Stimulated activated CD4-positive, alpha-beta T cell treated with anti-CD3 and anti-CD28 coated beads, Interleukin-1b, Interleukin-23, amount 100 ng/mL, for 24 hours (primary cell): ENCODE measurements around the gene ANXA8.
"Not testable (repeated sequence)": the region's sequence is repeated elsewhere in the genome, so short reads cannot be mapped to it uniquely, and the experiment has no call there.

Experiments
- DNase-seq, 4 experiments: peaks; one replicate each; pipeline ENCODE4 v3.0.0-alpha.2; 2020; ENCODE audit warnings: low read depth in 4 of 4, low spot score in 1 of 4

ANXA8 gene

GRCh38 chr10:47465216-47465917 lies 18.5 kb downstream of the ANXA8 start:
- DNase-seq = not testable (repeated sequence)

GRCh38 chr10:47462577-47463358 lies 21.1 kb downstream of the ANXA8 start:
- DNase-seq = not testable (repeated sequence)

- DNase-seq = peak in 2 of 4 experiments; percentile 7 to 9
These were observed 22.6 kb downstream of the ANXA8 start for GRCh38 chr10:47461261-47461687.

- no peak for DNase-seq
These were observed 25.3 kb downstream of the ANXA8 start for GRCh38 chr10:47458466-47459154.

GRCh38 chr10:47457826-47458225 lies 26.1 kb downstream of the ANXA8 start:
- DNase-seq = no peak

GRCh38 chr10:47457528-47457820 lies 26.4 kb downstream of the ANXA8 start:
- DNase-seq = no peak

- no peak for DNase-seq
These were observed 27.0 kb downstream of the ANXA8 start for GRCh38 chr10:47456794-47457527.

GRCh38 chr10:47456079-47456785 lies 27.7 kb downstream of the ANXA8 start:
- DNase-seq = no peak

- DNase-seq = not testable (repeated sequence)
These were observed 28.4 kb downstream of the ANXA8 start for GRCh38 chr10:47455350-47456078.

- DNase-seq = no peak
These were observed 29.2 kb downstream of the ANXA8 start for GRCh38 chr10:47454780-47455058.

GRCh38 chr10:47454008-47454779 lies 29.7 kb downstream of the ANXA8 start:
- no peak for DNase-seq

- DNase-seq = no peak
These were observed 30.5 kb downstream of the ANXA8 start for GRCh38 chr10:47453141-47454007.

GRCh38 chr10:47452495-47453140 lies 31.3 kb downstream of the ANXA8 start:
- DNase-seq = no peak

GRCh38 chr10:47451998-47452494 lies 31.9 kb downstream of the ANXA8 start:
- DNase-seq = no peak

- no peak for DNase-seq
These were observed 32.5 kb downstream of the ANXA8 start for GRCh38 chr10:47451273-47451997.

GRCh38 chr10:47450442-47450841 lies 33.5 kb downstream of the ANXA8 start:
- DNase-seq = no peak

- no peak for DNase-seq
These were observed 33.9 kb downstream of the ANXA8 start for GRCh38 chr10:47449979-47450378.
